MCF 10A (cell line): ENCODE results near the gene HDAC7. TPM values are rescaled to one million over a fixed set of nuclear protein-coding genes. Genes with fewer than 3 reads are reported as not detected.

Experiments
- BruUV-seq: library from RNA; stranded (reverse); fragments of 400-500 nt; replicated peaks from 2 replicates; lab custom pipeline; 2021; lab: Mats Ljungman, UMichigan
- CTCF ChIA-PET: fragments of 300-600 bp; sonication (Branson Sonifier 250); formaldehyde crosslinking; extraction: SDS; loops from one replicate; lab custom pipeline; 2021; ENCODE audit warnings: antibody characterized with exemption, inconsistent platforms; lab: Yijun Ruan, JAX
- POLR2A ChIA-PET: fragments of 300-600, 350-650 bp; sonication (Branson Sonifier 250); formaldehyde crosslinking; extraction: SDS; loops from one replicate; lab custom pipeline; 2020; ENCODE audit warnings: antibody characterized with exemption, inconsistent platforms; lab: Yijun Ruan, JAX
- DNase-seq: peaks from one replicate; pipeline ENCODE4 v3.0.0-alpha.2; 2018; ENCODE audit not compliant: unreplicated experiment
- H3K27ac Mint-ChIP-seq: one replicate; pipeline ENCODE4 v1.8.0; 2022; ENCODE audit warnings: mild to moderate bottlenecking, low read depth, mixed read lengths; ENCODE audit not compliant: unreplicated experiment
- H3K27me3 Mint-ChIP-seq: one replicate; pipeline ENCODE4 v1.8.0; 2022; ENCODE audit warnings: mixed read lengths; ENCODE audit not compliant: insufficient read depth, unreplicated experiment
- H3K36me3 Mint-ChIP-seq: one replicate; pipeline ENCODE4 v1.8.0; 2022; ENCODE audit warnings: mild to moderate bottlenecking, moderate library complexity, mixed read lengths; ENCODE audit not compliant: insufficient read depth, unreplicated experiment
- H3K4me1 Mint-ChIP-seq: one replicate; pipeline ENCODE4 v1.8.0; 2022; ENCODE audit warnings: mixed read lengths; ENCODE audit not compliant: insufficient read depth, unreplicated experiment
- H3K4me3 Mint-ChIP-seq: one replicate; pipeline ENCODE4 v1.8.0; 2022; ENCODE audit warnings: mild to moderate bottlenecking, moderate library complexity, mixed read lengths; ENCODE audit not compliant: unreplicated experiment
- H3K9me3 Mint-ChIP-seq: one replicate; pipeline ENCODE4 v1.8.0; 2022; ENCODE audit warnings: mixed read lengths; ENCODE audit not compliant: unreplicated experiment
- CTCF ChIP-seq: fragments of 200-600 bp; IDR thresholded peaks from one replicate; pipeline ENCODE4 v1.8.0; 2022; ENCODE audit warnings: antibody characterized with exemption, mild to moderate bottlenecking; ENCODE audit not compliant: unreplicated experiment
- intact Hi-C: fragments of 100-400 bp; cut with micrococcal nuclease; formaldehyde crosslinking; loops from 2 replicates; pipeline ENCODE4 v1.14.1; 2022
- total RNA-seq: library from RNA; stranded (reverse); gene quantifications from 2 replicates; pipeline ENCODE4 v1.2.3, GENCODE V29; 2022

HDAC7 gene
- total RNA-seq, 1 experiment from 2014 or later: 80.1 TPM

- intact Hi-C loops: no loop called here
- H3K36me3 Mint-ChIP-seq: peaks cover 85% of the 10 kb centered on the region
- H3K4me3 Mint-ChIP-seq: no peak overlapping the region
- CTCF ChIA-PET: interaction anchor here (0.6 to 38.2 kb wide), 6 partner anchors 8 to 46 kb away, joined by 3 to 622 read pairs (median 4); partner anchors contain the start of gene SLC48A1
- no peaks in the 10 kb centered on the region for H3K27me3 Mint-ChIP-seq
- DNase-seq: no peak
- H3K27ac Mint-ChIP-seq: no peak overlapping the region
- H3K4me1 Mint-ChIP-seq: peaks cover 2% of the 10 kb centered on the region
- BruUV-seq: no TSS peak
- no peak for TF ChIP-seq CTCF
- H3K9me3 Mint-ChIP-seq: no peaks in the 10 kb centered on the region
- POLR2A ChIA-PET: interaction anchor here (0.9 kb wide), 1 partner anchor 20 kb away, joined by 4 read pairs; no protein-coding TSS in a partner anchor
These were observed 31.9 kb downstream of the HDAC7 start for GRCh38 chr12:47787596-47788319.

- Mint-ChIP-seq H3K27ac (no peak overlapping the region), H3K36me3 (peaks cover 79% of the 10 kb centered on the region), H3K9me3 (no peaks in the 10 kb centered on the region), H3K4me1 (peaks cover 11% of the 10 kb centered on the region), H3K27me3 (no peaks in the 10 kb centered on the region), H3K4me3 (no peak overlapping the region)
- intact Hi-C loops: no loop called here
- ChIA-PET CTCF (interaction anchor here (0.6 to 38.2 kb wide), 8 partner anchors 9 to 73 kb away, joined by 3 to 622 read pairs (median 4); partner anchors contain the start of gene SLC48A1), POLR2A (interaction anchor here (0.7 to 0.9 kb wide), 2 partner anchors 21 to 33 kb away, joined by 3 to 4 read pairs; no protein-coding TSS in a partner anchor)
- TF ChIP-seq CTCF: no peak
- no peak for DNase-seq
- BruUV-seq: no TSS peak
These were observed 32.9 kb downstream of the HDAC7 start for GRCh38 chr12:47786662-47787280.

GRCh38 chr12:47785887-47786661, 33.6 kb downstream of the HDAC7 start:
- Mint-ChIP-seq H3K4me1 (peaks cover 12% of the 10 kb centered on the region), H3K27ac (no peak overlapping the region), H3K4me3 (no peak overlapping the region), H3K27me3 (no peaks in the 10 kb centered on the region), H3K36me3 (peaks cover 79% of the 10 kb centered on the region), H3K9me3 (no peaks in the 10 kb centered on the region)
- ChIA-PET CTCF (interaction anchor here (0.6 to 38.2 kb wide), 7 partner anchors 9 to 72 kb away, joined by 3 to 622 read pairs (median 4); no protein-coding TSS in a partner anchor), POLR2A (interaction anchor here (0.7 kb wide), 1 partner anchor 32 kb away, joined by 3 read pairs; no protein-coding TSS in a partner anchor)
- DNase-seq: no peak
- intact Hi-C loops: no loop called here
- no peak for TF ChIP-seq CTCF
- no TSS peak for BruUV-seq
